SK-N-SH treated with all-trans-retinoic acid at 6 μM for 48 hours (cell line): Measurements from ENCODE around the gene FGD5.

Experiments
- ATAC-seq: fragments of 200-7000 bp; cut with Tn5 transposase; 3 replicates; pipeline ENCODE4 v1.9.1; 2020; ENCODE audit warnings: mild to moderate bottlenecking, moderate library complexity
- ARNTL ChIP-seq: fragments of 450-650 bp; formaldehyde crosslinking; IDR thresholded peaks from 2 replicates; pipeline ENCODE4 v1.5.0; 2020; ENCODE audit warnings: low read depth, mild to moderate bottlenecking, moderate library complexity, borderline replicate concordance
- BACH2 ChIP-seq: fragments of 250-450 bp; sonication (Bioruptor Pico); IDR thresholded peaks from 2 replicates; pipeline ENCODE4 v1.9.0; 2021; ENCODE audit warnings: mild to moderate bottlenecking, borderline replicate concordance
- CREB5 ChIP-seq: fragments of 250-450 bp; sonication (Bioruptor Pico); IDR thresholded peaks from 2 replicates; pipeline ENCODE4 v1.5.1; 2020; ENCODE audit warnings: low read depth, mild to moderate bottlenecking, moderate library complexity
- CSDC2 ChIP-seq: fragments of 250-450 bp; sonication (Bioruptor Pico); IDR thresholded peaks from 2 replicates; pipeline ENCODE4 v1.5.0; 2020; ENCODE audit warnings: mild to moderate bottlenecking, moderate library complexity
- CSRNP3 ChIP-seq: fragments of 250-450 bp; sonication (Bioruptor Pico); IDR thresholded peaks from 2 replicates; pipeline ENCODE4 v1.5.1; 2021; ENCODE audit warnings: mild to moderate bottlenecking, moderate library complexity
- ESRRG ChIP-seq: fragments of 250-450 bp; sonication (Bioruptor Pico); IDR thresholded peaks from 2 replicates; pipeline ENCODE4 v1.6.1; 2021; ENCODE audit warnings: mild to moderate bottlenecking
- GLIS3 ChIP-seq: fragments of 250-450 bp; sonication (Bioruptor Pico); IDR thresholded peaks from 2 replicates; pipeline ENCODE4 v1.5.0; 2020; ENCODE audit warnings: mild to moderate bottlenecking, moderate library complexity
- ISL1 ChIP-seq: fragments of 250-450 bp; sonication (Bioruptor Pico); IDR thresholded peaks from 2 replicates; pipeline ENCODE4 v2.1.2; 2022; ENCODE audit warnings: mild to moderate bottlenecking, moderate library complexity
- OSR1 ChIP-seq: fragments of 250-450 bp; sonication (Bioruptor Pico); IDR thresholded peaks from 2 replicates; pipeline ENCODE4 v1.8.0; 2022; ENCODE audit warnings: moderate library complexity, mild to moderate bottlenecking, inconsistent platforms
- PPARA ChIP-seq: fragments of 250-450 bp; sonication (Bioruptor Pico); IDR thresholded peaks from 2 replicates; pipeline ENCODE4 v1.5.0; 2020; ENCODE audit warnings: mild to moderate bottlenecking, borderline replicate concordance
- RARB ChIP-seq: fragments of 250-450 bp; sonication (Bioruptor Pico); IDR thresholded peaks from 2 replicates; pipeline ENCODE4 v1.8.0; 2021; ENCODE audit warnings: mild to moderate bottlenecking, moderate library complexity
- SNAI2 ChIP-seq: fragments of 250-450 bp; sonication (Bioruptor Pico); IDR thresholded peaks from 2 replicates; pipeline ENCODE4 v1.5.0; 2020; ENCODE audit warnings: mild to moderate bottlenecking, moderate library complexity
- TSHZ2 ChIP-seq: fragments of 250-450 bp; sonication (Bioruptor Pico); IDR thresholded peaks from 2 replicates; pipeline ENCODE4 v1.5.0; 2020; ENCODE audit warnings: mild to moderate bottlenecking, moderate library complexity
- ZC3H10 ChIP-seq: fragments of 250-450 bp; sonication (Bioruptor Pico); IDR thresholded peaks from 2 replicates; pipeline ENCODE4 v1.5.1; 2021; ENCODE audit warnings: mild to moderate bottlenecking, moderate library complexity
- ZFP3 ChIP-seq: fragments of 250-450 bp; sonication (Bioruptor Pico); IDR thresholded peaks from 2 replicates; pipeline ENCODE4 v1.5.0; 2020; ENCODE audit warnings: mild to moderate bottlenecking, moderate library complexity
- ZFP30 ChIP-seq: fragments of 450-650 bp; formaldehyde crosslinking; IDR thresholded peaks from 2 replicates; pipeline ENCODE4 v1.5.0; 2022; ENCODE audit warnings: mild to moderate bottlenecking, moderate library complexity
- ZNF565 ChIP-seq: fragments of 450-650 bp; formaldehyde crosslinking; conservative IDR thresholded peaks from 2 replicates; pipeline ENCODE4 v1.5.0; 2020; ENCODE audit warnings: low read depth, mild to moderate bottlenecking, moderate library complexity
- ZNF70 ChIP-seq: fragments of 450-650 bp; formaldehyde crosslinking; IDR thresholded peaks from 2 replicates; pipeline ENCODE4 v1.5.0; 2020; ENCODE audit warnings: mild to moderate bottlenecking, moderate library complexity
- ZNF8 ChIP-seq: fragments of 450-650 bp; formaldehyde crosslinking; IDR thresholded peaks from 2 replicates; pipeline ENCODE4 v1.5.0; 2020; ENCODE audit warnings: mild to moderate bottlenecking, moderate library complexity
- TF ChIP-seq, protein P1 (sequence below): fragments of 250-450 bp; sonication (Bioruptor Pico); IDR thresholded peaks from 2 replicates; pipeline ENCODE4 v1.8.0; 2020; ENCODE audit warnings: mild to moderate bottlenecking, moderate library complexity, borderline replicate concordance
- TF ChIP-seq, protein P2 (sequence below): fragments of 250-450 bp; sonication (Bioruptor Pico); IDR thresholded peaks from 2 replicates; pipeline ENCODE4 v1.8.0; 2021; ENCODE audit warnings: low read depth, mild to moderate bottlenecking, moderate library complexity, borderline replicate concordance

Gene FGD5

GRCh38 chr3:14894085-14894484 lies 75.3 kb downstream of the FGD5 start:
- TF ChIP-seq SNAI2 = no peak
- TF ChIP-seq, protein P1, sequence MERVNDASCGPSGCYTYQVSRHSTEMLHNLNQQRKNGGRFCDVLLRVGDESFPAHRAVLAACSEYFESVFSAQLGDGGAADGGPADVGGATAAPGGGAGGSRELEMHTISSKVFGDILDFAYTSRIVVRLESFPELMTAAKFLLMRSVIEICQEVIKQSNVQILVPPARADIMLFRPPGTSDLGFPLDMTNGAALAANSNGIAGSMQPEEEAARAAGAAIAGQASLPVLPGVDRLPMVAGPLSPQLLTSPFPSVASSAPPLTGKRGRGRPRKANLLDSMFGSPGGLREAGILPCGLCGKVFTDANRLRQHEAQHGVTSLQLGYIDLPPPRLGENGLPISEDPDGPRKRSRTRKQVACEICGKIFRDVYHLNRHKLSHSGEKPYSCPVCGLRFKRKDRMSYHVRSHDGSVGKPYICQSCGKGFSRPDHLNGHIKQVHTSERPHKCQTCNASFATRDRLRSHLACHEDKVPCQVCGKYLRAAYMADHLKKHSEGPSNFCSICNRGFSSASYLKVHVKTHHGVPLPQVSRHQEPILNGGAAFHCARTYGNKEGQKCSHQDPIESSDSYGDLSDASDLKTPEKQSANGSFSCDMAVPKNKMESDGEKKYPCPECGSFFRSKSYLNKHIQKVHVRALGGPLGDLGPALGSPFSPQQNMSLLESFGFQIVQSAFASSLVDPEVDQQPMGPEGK (CRISPR knock-in tag) = no peak
- no peak for TF ChIP-seq BACH2 (CRISPR knock-in tag)
- TF ChIP-seq, protein P2, sequence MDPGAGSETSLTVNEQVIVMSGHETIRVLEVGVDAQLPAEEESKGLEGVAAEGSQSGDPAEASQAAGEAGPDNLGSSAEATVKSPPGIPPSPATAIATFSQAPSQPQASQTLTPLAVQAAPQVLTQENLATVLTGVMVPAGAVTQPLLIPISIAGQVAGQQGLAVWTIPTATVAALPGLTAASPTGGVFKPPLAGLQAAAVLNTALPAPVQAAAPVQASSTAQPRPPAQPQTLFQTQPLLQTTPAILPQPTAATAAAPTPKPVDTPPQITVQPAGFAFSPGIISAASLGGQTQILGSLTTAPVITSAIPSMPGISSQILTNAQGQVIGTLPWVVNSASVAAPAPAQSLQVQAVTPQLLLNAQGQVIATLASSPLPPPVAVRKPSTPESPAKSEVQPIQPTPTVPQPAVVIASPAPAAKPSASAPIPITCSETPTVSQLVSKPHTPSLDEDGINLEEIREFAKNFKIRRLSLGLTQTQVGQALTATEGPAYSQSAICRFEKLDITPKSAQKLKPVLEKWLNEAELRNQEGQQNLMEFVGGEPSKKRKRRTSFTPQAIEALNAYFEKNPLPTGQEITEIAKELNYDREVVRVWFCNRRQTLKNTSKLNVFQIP (CRISPR knock-in tag) = no peak
- no peak for TF ChIP-seq ZNF565 (CRISPR knock-in tag)
- TF ChIP-seq CSRNP3 (CRISPR knock-in tag) = no peak
- no peak for ATAC-seq

DNA sequence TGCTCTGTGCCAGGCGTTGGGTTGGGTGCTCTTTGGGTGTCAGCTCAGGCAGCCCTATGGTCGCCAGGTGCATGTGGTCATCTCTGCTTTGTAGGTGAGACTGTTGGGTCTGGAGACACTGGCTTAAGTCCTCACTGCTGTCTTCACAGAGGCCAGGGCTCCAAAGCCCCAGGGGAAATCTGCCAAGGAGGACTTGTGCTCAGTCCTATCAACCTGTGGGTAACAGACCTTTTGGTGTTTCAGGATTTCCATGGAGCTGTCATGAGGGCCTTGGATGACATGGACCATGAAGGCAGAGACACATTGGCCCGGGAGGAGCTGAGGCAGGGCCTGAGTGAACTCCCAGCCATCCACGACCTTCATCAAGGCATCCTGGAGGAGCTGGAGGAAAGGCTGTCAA lies 78.5 kb downstream of the FGD5 start:
- ATAC-seq = no peak
- TF ChIP-seq ESRRG (CRISPR knock-in tag) (no peak), SNAI2 (no peak), TSHZ2 (CRISPR knock-in tag) (no peak), ISL1 (CRISPR knock-in tag) (no peak), ZNF8 (CRISPR knock-in tag) (no peak), OSR1 (no peak), ARNTL (no peak), BACH2 (CRISPR knock-in tag) (no peak), RARB (no peak), GLIS3 (CRISPR knock-in tag) (no peak), CSDC2 (CRISPR knock-in tag) (no peak)
- TF ChIP-seq, protein P1 (CRISPR knock-in tag) = no peak

DNA sequence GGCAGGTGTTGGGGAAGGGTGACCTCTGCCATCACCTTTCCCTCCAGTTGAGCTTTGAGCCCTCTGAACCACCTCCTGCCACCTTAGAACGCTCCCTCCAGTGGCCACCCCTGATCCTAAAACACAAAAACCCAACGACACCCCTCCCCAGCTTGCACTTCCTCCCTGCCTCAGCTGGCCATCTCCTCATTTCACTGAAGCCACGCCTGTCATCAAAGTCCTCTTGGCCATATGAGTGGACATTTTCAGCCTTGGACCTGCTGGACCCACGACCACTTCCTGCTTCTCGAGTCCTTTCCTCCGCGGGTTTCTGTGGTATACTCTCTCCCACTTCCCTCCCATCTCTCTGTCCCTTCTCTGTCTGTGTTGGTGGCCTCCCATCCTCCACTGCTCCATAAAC lies 80.2 kb downstream of the FGD5 start:
- no peak for ATAC-seq
- TF ChIP-seq PPARA (CRISPR knock-in tag) (no peak), ZFP3 (no peak), SNAI2 (no peak), ZFP30 (CRISPR knock-in tag) (no peak), ISL1 (CRISPR knock-in tag) (no peak), ESRRG (CRISPR knock-in tag) (no peak), GLIS3 (CRISPR knock-in tag) (no peak), BACH2 (CRISPR knock-in tag) (no peak), OSR1 (no peak), ZNF8 (CRISPR knock-in tag) (no peak), CSRNP3 (CRISPR knock-in tag) (no peak), CREB5 (CRISPR knock-in tag) (no peak), ZC3H10 (CRISPR knock-in tag) (no peak), ZNF70 (CRISPR knock-in tag) (no peak), CSDC2 (CRISPR knock-in tag) (no peak), RARB (no peak)
- TF ChIP-seq, protein P2 (CRISPR knock-in tag) = no peak
